ENCODE data around the gene MRPS18B. TPM values are rescaled to one million over a fixed set of nuclear protein-coding genes. Genes with fewer than 3 reads are reported as not detected.

MRPS18B gene
- total RNA-seq, 4 donors from 2014 or later, result 47.0 to 82.5 (median 64.6) TPM

DNA sequence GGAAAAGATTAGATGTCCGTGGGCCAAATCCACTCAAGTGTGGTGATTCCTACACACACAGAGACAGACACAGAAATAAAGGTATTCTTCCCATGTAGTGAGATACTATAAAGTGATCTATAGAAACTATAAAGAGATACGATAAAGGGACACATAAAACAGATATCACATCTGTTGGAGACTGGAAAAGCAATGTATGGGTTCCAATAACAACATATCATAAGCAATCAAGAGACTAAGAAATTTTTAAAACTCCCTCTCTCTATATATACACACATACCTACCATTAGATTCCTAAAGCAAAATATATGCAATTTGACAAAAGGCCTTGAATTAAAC, 5.8 kb upstream of the MRPS18B start:
- intact Hi-C loops (cut with DNase I), result no loop called here
- no peaks in the 10 kb centered on the region for H3K9me3 ChIP-seq
- 49 to 53% methylated on average over 2 of the region's 2 CpGs for WGBS, 2 donors
- TF ChIP-seq, protein P1, sequence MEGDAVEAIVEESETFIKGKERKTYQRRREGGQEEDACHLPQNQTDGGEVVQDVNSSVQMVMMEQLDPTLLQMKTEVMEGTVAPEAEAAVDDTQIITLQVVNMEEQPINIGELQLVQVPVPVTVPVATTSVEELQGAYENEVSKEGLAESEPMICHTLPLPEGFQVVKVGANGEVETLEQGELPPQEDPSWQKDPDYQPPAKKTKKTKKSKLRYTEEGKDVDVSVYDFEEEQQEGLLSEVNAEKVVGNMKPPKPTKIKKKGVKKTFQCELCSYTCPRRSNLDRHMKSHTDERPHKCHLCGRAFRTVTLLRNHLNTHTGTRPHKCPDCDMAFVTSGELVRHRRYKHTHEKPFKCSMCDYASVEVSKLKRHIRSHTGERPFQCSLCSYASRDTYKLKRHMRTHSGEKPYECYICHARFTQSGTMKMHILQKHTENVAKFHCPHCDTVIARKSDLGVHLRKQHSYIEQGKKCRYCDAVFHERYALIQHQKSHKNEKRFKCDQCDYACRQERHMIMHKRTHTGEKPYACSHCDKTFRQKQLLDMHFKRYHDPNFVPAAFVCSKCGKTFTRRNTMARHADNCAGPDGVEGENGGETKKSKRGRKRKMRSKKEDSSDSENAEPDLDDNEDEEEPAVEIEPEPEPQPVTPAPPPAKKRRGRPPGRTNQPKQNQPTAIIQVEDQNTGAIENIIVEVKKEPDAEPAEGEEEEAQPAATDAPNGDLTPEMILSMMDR (IDR thresholded peaks at IDR 0.05), result no peak
- TF ChIP-seq POLR2A (IDR thresholded peaks at IDR 0.05), result no peak
- H3K36me3 ChIP-seq, result peaks cover 28 to 33% of the 10 kb centered on the region in 2 donors
- no peaks in the 10 kb centered on the region for H3K27me3 ChIP-seq
- H3K4me1 ChIP-seq, result peaks cover 42 to 46% of the 10 kb centered on the region in 2 donors
- DNase-seq, result no peak
- no peak overlapping the region for H3K4me3 ChIP-seq (replicated peaks in 1 of 3)
- H3K27ac ChIP-seq, result peak overlapping the region; percentile 75 to 98 (median 97)

DNA sequence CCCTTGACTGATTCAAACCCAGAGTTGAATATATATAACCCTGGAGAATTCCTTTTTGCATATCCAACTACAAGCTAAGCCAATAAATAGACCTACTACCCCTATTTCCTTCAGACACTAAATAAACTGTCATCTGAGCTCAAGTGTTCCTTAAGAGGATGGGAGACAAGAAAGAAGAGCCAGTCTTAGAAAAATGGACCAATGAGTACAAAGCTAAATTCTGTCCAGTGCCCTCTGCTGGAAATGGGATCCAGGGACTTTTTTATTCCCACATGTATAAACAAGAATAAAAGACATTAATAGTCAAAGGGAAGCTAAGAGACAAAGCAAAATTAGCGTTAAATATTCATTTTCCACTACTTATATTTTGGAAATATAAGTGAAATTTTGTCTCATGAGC, 5.4 kb upstream of the MRPS18B start:
- no peak for DNase-seq
- Histone ChIP-seq H3K9me3 (no peaks in the 10 kb centered on the region), H3K4me1 (peaks cover 42 to 46% of the 10 kb centered on the region in 2 donors), H3K4me3 (replicated peaks in 1 of 3) (no peak overlapping the region), H3K27ac (peak overlapping the region; percentile 75 to 98 (median 97)), H3K36me3 (peaks cover 26 to 31% of the 10 kb centered on the region in 2 donors), H3K27me3 (no peaks in the 10 kb centered on the region)
- intact Hi-C loops (cut with DNase I), result no loop called here
- TF ChIP-seq POLR2A (IDR thresholded peaks at IDR 0.05), result no peak
- TF ChIP-seq, protein P1 (IDR thresholded peaks at IDR 0.05), result peak in 3 of 6 experiments; percentile 24 to 27 (median 25)
- 40 to 42% methylated on average over 1 of the region's 1 CpG for WGBS, 2 donors

DNA sequence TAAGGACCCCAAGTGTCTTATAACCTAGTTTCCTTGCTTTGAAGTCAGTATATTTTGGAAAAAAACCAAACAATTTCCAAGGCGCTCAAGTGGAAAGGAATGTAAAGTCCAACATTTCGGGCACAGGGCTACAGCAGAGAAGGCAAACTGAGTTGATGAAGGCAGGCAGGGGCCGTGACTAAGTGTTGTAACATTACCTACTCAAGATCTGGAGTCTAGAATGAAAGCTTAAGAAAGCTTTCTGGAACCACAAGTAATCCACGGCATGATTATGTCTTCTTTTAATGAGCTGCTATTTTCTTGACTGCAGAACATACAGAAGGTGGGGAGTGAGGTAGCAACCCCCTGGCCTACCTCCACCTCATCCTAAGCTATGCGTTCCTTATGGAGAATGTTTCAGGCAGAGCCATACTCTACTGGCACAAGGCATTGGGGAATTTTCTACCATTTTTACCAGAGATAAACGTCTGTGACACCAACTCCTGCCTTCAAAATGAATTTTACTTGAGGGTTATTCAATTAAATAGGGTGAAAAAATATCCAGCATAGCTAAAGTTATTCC, 4.9 kb upstream of the MRPS18B start:
- H3K9me3 ChIP-seq, result no peaks in the 10 kb centered on the region
- WGBS, 2 donors, result 17 to 31% methylated on average over 6 of the region's 6 CpGs
- no peaks in the 10 kb centered on the region for H3K27me3 ChIP-seq
- peak; percentile 83 to 85 for DNase-seq
- peak overlapping the region; percentile 97 to 100 (median 98) for H3K27ac ChIP-seq
- no peak overlapping the region for H3K4me3 ChIP-seq (replicated peaks in 1 of 3)
- peaks cover 25% of the 10 kb centered on the region in 2 donors for H3K36me3 ChIP-seq
- H3K4me1 ChIP-seq, result peaks cover 42 to 46% of the 10 kb centered on the region in 2 donors
- intact Hi-C loops (cut with DNase I), result no loop called here
- peak in 1 of 2 donors; percentile 43 for TF ChIP-seq POLR2A (IDR thresholded peaks at IDR 0.05)
- TF ChIP-seq, protein P1 (IDR thresholded peaks at IDR 0.05), result no peak

DNA sequence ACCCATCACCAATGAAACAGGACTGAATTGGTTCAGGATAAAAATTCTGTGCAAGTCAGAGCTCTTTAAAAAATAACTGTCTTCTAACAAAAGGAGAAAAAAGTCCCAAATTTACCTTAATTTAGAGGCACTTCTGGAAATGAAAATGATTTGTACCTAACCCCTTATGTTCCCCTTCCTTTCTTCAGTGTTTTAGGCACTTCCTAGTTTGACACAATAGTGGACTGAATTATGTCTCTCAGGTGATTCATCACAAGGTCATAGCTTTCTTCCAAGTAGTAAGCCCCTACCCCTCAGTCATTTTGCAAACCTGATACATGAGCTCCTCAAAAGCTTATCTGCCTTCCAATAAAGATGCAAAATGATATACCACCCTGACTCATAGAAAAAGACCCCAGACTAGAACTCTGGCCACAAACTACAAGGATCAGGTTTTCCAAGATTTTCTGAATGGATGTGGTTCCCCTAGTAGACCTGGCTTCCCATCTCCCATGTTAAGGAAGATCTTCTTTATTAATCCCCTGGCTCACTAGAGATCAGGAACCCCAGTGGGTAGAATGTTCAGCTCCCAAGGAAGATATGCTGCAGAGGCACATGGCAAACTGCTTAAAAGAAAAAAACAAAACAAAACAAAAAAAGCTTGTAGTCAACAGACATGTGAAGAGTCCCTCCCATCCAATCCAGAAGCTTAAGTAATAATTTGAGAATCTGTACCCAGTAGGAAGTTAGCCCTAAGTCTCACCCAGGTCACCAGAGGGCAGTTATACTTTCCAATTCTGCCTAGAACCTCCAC, 4.2 kb upstream of the MRPS18B start:
- DNase-seq, result no peak
- H3K27me3 ChIP-seq, result no peaks in the 10 kb centered on the region
- intact Hi-C loops (cut with DNase I), result no loop called here

More for the DNA sequence above, 4.2 kb upstream of the MRPS18B start:
- H3K4me1 ChIP-seq, result peaks cover 46 to 48% of the 10 kb centered on the region in 2 donors
- H3K9me3 ChIP-seq, result no peaks in the 10 kb centered on the region
- TF ChIP-seq POLR2A (IDR thresholded peaks at IDR 0.05), result no peak
- TF ChIP-seq, protein P1 (IDR thresholded peaks at IDR 0.05), result no peak
- peak overlapping the region in 1 of 3 donors; percentile 12 for H3K4me3 ChIP-seq (replicated peaks in 1 of 3)
- peak overlapping the region; percentile 97 to 100 (median 98) for H3K27ac ChIP-seq
- H3K36me3 ChIP-seq, result peaks cover 20 to 25% of the 10 kb centered on the region in 2 donors
